Keratinocyte (primary cell): ENCODE results near the gene IL22RA1. TPM values are rescaled to one million over a fixed set of nuclear protein-coding genes. Genes with fewer than 3 reads are reported as not detected.
A peak's percentile ranks its signal among the peaks of the same experiment; 100 is the strongest.

Source experiments
- DNase-seq: peaks from one replicate; pipeline ENCODE4 v3.0.0-alpha.2; 2011; ENCODE audit warnings: low read depth, missing footprints, low spot score
- FAIRE-seq: peaks from 2 replicates; lab custom pipeline; 2011; peaks lifted over from hg19 to GRCh38; lab: Jason Lieb, UNC
- H2AFZ ChIP-seq: 2 replicates; pipeline ENCODE4 v1.6.0; 2012; ENCODE audit warnings: low read length, control low read depth, inconsistent platforms; ENCODE audit not compliant: control insufficient read depth
- H3K27ac ChIP-seq: 2 replicates; pipeline ENCODE4 v1.5.1; 2011; ENCODE audit warnings: low read length; ENCODE audit not compliant: control insufficient read depth, insufficient read depth
- H3K27me3 ChIP-seq: 3 replicates; pipeline ENCODE4 v1.6.0; 2011; ENCODE audit warnings: low read length; ENCODE audit not compliant: control insufficient read depth, insufficient read depth; ENCODE audit errors: extremely low read depth
- H3K36me3 ChIP-seq, 2 experiments: 2 replicates in 1 of 2; 3 replicates in 1 of 2; pipeline ENCODE4 v1.5.1; 2011; ENCODE audit warnings: low read length in 2 of 2, mild to moderate bottlenecking in 1 of 2; ENCODE audit not compliant: control insufficient read depth in 2 of 2, insufficient read depth in 2 of 2; ENCODE audit errors: extremely low read depth in 1 of 2
- H3K4me1 ChIP-seq: 3 replicates; pipeline ENCODE4 v1.5.1; 2011; ENCODE audit warnings: low read length; ENCODE audit not compliant: control insufficient read depth, insufficient read depth; ENCODE audit errors: extremely low read depth
- H3K4me2 ChIP-seq: 3 replicates; pipeline ENCODE4 v1.6.0; 2011; ENCODE audit warnings: low read depth, low read length; ENCODE audit not compliant: control insufficient read depth, insufficient read depth; ENCODE audit errors: extremely low read depth
- H3K4me3 ChIP-seq, 3 experiments: fragments of 200-600 bp in 1 of 3; sonication (generic) in 1 of 3; 2 replicates in 2 of 3; 3 replicates in 1 of 3; pipeline ENCODE4 v1.5.1; 2011 to 2016; ENCODE audit warnings: low read length in 3 of 3, mild to moderate bottlenecking in 3 of 3, control low read depth in 2 of 3, inconsistent platforms in 1 of 3, low read depth in 1 of 3, mixed read lengths in 1 of 3, mixed run types in 1 of 3, moderate library complexity in 1 of 3; ENCODE audit not compliant: control insufficient read depth in 2 of 3, insufficient read depth in 2 of 3; ENCODE audit errors: extremely low read depth in 1 of 3
- H3K79me2 ChIP-seq: 2 replicates; pipeline ENCODE4 v1.6.0; 2012; ENCODE audit warnings: low read length; ENCODE audit not compliant: control insufficient read depth, insufficient read depth
- H3K9ac ChIP-seq: 3 replicates; pipeline ENCODE4 v1.6.0; 2011; ENCODE audit warnings: low read length; ENCODE audit not compliant: control insufficient read depth, insufficient read depth; ENCODE audit errors: extremely low read depth
- H3K9me1 ChIP-seq: 3 replicates; pipeline ENCODE4 v1.6.0; 2011; ENCODE audit warnings: low read length; ENCODE audit not compliant: control insufficient read depth, insufficient read depth; ENCODE audit errors: extremely low read depth
- H3K9me3 ChIP-seq: 2 replicates; pipeline ENCODE4 v1.5.1; 2012; ENCODE audit warnings: low read depth, low read length; ENCODE audit not compliant: control insufficient read depth
- H4K20me1 ChIP-seq: 3 replicates; pipeline ENCODE4 v1.6.0; 2011; ENCODE audit warnings: low read length; ENCODE audit not compliant: control insufficient read depth, insufficient read depth; ENCODE audit errors: extremely low read depth
- EZH2 ChIP-seq: IDR thresholded peaks from one replicate; pipeline ENCODE4 v1.6.1; 2012; ENCODE audit warnings: inconsistent platforms, mild to moderate bottlenecking, low read length, moderate library complexity
- dilution Hi-C: fragments of 300-500 bp; cut with MboI; formaldehyde crosslinking; loops from one replicate; pipeline ENCODE4 v1.7.0; 2020; ENCODE audit warnings: low sequenced_read_pairs; ENCODE audit not compliant: extremely low pct_ligation_motif_present
- polyA minus RNA-seq, 3 experiments: library from RNA; depleted of rRNA, polyadenylated mRNA; stranded (reverse); fragments of >200 nt; gene quantifications; 1 replicate in 1 of 3; 2 replicates in 1 of 3; 3 replicates in 1 of 3; pipeline ENCODE4 v1.2.3, GENCODE V29; 2011
- polyA plus RNA-seq, 5 experiments: library from polyadenylated mRNA; depleted of rRNA in 3 of 5; stranded (reverse) in 3 of 5; stranded (forward) in 1 of 5; unstranded in 1 of 5; fragments of >200 nt; gene quantifications; 1 replicate in 1 of 5; 2 replicates in 3 of 5; 3 replicates in 1 of 5; pipeline versions ENCODE4 v1.2.1 to v1.2.3, GENCODE V29; 2011 to 2012; ENCODE audit warnings: missing spikeins in 2 of 5, low read depth in 1 of 5, low replicate concordance in 1 of 5
- TF ChIP-seq, protein P1 (sequence below), 3 experiments: IDR thresholded peaks in 1 of 3; conservative IDR thresholded peaks in 1 of 3; optimal IDR thresholded peaks in 1 of 3; 2 replicates in 2 of 3; 3 replicates in 1 of 3; pipeline versions ENCODE3 to v1.5.1; 2011; ENCODE audit warnings: low read length in 3 of 3, mild to moderate bottlenecking in 3 of 3, moderate library complexity in 2 of 3, control low read depth in 1 of 3, inconsistent platforms in 1 of 3; ENCODE audit not compliant: insufficient read depth in 2 of 3; ENCODE audit errors: extremely low read depth in 1 of 3

IL22RA1 gene, protein sequence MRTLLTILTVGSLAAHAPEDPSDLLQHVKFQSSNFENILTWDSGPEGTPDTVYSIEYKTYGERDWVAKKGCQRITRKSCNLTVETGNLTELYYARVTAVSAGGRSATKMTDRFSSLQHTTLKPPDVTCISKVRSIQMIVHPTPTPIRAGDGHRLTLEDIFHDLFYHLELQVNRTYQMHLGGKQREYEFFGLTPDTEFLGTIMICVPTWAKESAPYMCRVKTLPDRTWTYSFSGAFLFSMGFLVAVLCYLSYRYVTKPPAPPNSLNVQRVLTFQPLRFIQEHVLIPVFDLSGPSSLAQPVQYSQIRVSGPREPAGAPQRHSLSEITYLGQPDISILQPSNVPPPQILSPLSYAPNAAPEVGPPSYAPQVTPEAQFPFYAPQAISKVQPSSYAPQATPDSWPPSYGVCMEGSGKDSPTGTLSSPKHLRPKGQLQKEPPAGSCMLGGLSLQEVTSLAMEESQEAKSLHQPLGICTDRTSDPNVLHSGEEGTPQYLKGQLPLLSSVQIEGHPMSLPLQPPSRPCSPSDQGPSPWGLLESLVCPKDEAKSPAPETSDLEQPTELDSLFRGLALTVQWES
- polyA plus RNA-seq = 1.7 to 2.1 TPM (median 1.9 TPM) in 3 replicates
- 5.1 TPM for polyA plus RNA-seq (2011; ENCODE audit: low read depth)
- polyA plus RNA-seq (2011; cell fraction: cytosol; rRNA removed) = 1.1 and 1.4 TPM in 2 replicates
- 2.6 and 3.3 TPM in 2 replicates for polyA plus RNA-seq (2011; cell fraction: nucleus; rRNA removed)
- 2.1 and 10.3 TPM in 2 replicates for polyA plus RNA-seq (2012; ENCODE audit: low replicate concordance)
- polyA minus RNA-seq = 1.4 to 3.5 TPM (median 2.7 TPM) in 3 replicates
- polyA minus RNA-seq (2011; cell fraction: cytosol; rRNA and poly(A)+ RNA removed) = 0.77 TPM
- polyA minus RNA-seq (2011; cell fraction: nucleus; rRNA and poly(A)+ RNA removed) = 1.0 and 1.5 TPM in 2 replicates

DNA sequence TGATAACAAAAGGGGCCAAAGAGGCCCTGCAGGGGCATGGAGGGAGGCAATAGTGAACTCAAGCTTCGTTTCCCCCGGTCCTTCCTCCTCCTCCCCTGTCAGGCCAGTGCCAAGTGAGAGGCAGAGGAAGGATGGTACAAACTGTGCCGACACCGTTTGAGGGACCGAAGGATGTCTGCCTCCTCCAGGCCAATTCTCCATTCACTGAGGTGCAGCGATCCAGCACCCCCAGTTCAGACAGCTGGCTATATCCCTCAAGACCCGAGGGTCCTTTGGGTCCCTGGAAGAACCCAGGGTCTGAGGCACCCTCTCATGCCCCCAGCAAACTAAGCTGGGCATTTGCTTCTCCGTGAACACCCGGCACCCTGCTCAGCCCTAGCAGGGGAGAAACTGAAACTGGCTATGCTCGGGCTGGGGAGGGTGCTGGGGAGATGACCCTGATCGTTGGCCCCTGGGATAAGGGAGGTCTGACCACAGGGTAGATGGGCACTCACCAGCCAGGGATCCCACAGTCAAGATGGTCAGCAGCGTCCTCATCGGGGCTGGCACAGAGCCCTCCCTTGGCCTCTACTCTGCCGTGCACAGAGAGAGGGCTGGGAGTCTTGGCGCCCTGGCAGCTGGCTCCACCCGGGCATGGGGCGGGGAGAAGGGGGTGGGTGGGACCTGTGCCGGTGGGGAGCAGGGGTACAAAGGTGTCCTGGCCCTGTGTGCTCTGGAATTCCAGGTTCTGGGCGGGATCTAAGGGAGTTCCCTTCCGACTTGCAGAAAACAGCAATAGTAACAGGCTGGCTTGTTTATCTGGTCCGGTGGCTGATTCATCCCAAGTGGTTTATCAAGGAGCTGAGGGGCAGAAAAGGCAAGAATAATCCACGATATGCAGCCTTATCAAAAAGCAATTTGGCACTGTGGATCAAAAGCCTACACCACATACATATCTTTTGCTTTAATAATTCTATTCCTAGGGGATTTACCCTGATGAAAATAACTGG lies at the start of gene IL22RA1:
TSS of gene IL22RA1 (minus strand) at position 595 of the 989 bp plus-strand sequence. CDS start at position 537, 58 bp downstream.
- Histone ChIP-seq H3K27me3 (no peaks in the 10 kb centered on the region), H3K9ac (peak within 1 kb of the TSS; percentile 68), H3K4me2 (peak within 1 kb of the TSS; percentile 94), H3K9me3 (no peaks in the 10 kb centered on the region), H2AFZ (peak within 1 kb of the TSS; percentile 92), H3K4me1 (peaks cover 18% of the 10 kb centered on the region), H3K36me3 (no peaks in the 10 kb centered on the region), H4K20me1 (no peaks in the 10 kb centered on the region), H3K27ac (peak within 1 kb of the TSS; percentile 38), H3K9me1 (no peaks in the 10 kb centered on the region), H3K4me3 (peak within 1 kb of the TSS; percentile 47 to 68 (median 57)), H3K79me2 (no peaks in the 10 kb centered on the region)
- FAIRE-seq = peak; percentile 87
- no peak for TF ChIP-seq EZH2
- TF ChIP-seq, protein P1, sequence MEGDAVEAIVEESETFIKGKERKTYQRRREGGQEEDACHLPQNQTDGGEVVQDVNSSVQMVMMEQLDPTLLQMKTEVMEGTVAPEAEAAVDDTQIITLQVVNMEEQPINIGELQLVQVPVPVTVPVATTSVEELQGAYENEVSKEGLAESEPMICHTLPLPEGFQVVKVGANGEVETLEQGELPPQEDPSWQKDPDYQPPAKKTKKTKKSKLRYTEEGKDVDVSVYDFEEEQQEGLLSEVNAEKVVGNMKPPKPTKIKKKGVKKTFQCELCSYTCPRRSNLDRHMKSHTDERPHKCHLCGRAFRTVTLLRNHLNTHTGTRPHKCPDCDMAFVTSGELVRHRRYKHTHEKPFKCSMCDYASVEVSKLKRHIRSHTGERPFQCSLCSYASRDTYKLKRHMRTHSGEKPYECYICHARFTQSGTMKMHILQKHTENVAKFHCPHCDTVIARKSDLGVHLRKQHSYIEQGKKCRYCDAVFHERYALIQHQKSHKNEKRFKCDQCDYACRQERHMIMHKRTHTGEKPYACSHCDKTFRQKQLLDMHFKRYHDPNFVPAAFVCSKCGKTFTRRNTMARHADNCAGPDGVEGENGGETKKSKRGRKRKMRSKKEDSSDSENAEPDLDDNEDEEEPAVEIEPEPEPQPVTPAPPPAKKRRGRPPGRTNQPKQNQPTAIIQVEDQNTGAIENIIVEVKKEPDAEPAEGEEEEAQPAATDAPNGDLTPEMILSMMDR (optimal IDR thresholded peaks at IDR 0.05 in 1 of 3, IDR thresholded peaks at IDR 0.05 in 1 of 3, conservative IDR thresholded peaks at IDR 0.05 in 1 of 3; ENCODE audit: extremely low read depth in 1 of 3, insufficient read depth in 2 of 3, low read length in 3 of 3) = peak in 2 of 3 experiments; percentile 13 to 30
- no peak for DNase-seq
- dilution Hi-C loops = no loop called here

DNA sequence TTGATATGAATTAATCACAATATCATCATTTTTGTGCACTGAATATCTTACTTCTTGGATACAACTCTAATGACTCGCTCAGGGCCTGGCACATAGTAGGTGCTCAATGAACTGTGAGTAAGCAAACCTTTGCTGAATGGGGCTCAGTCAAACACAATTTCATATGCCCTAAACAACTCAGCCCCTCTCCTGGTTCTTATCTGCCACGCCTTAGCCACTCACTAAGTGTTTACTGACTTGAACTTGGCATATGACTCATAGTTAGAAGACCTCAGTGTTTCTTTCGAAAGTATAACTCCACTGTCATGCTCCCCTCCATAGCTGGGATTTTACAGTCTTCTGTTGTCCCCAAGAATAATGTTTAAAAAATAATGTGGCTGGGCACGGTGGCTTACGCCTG lies 48.9 kb upstream of the IL22RA1 start:
- no peaks in the 10 kb centered on the region for H3K79me2 ChIP-seq
- dilution Hi-C loops = loop anchor here (10.0 kb wide), 1 partner anchor 203 kb away; no protein-coding TSS in a partner anchor
- H3K27me3 ChIP-seq = no peaks in the 10 kb centered on the region
- no peaks in the 10 kb centered on the region for H4K20me1 ChIP-seq
- H3K4me2 ChIP-seq = no peak overlapping the region
- H3K36me3 ChIP-seq = no peaks in the 10 kb centered on the region
- DNase-seq = no peak
- H2AFZ ChIP-seq = no peak overlapping the region
- TF ChIP-seq, protein P1 (optimal IDR thresholded peaks at IDR 0.05 in 1 of 3, IDR thresholded peaks at IDR 0.05 in 1 of 3, conservative IDR thresholded peaks at IDR 0.05 in 1 of 3; ENCODE audit: extremely low read depth in 1 of 3, insufficient read depth in 2 of 3, low read length in 3 of 3) = no peak
- no peak for TF ChIP-seq EZH2
- FAIRE-seq = peak; percentile 83
- H3K9ac ChIP-seq = no peak overlapping the region
- no peaks in the 10 kb centered on the region for H3K9me1 ChIP-seq
- peaks cover 41% of the 10 kb centered on the region for H3K4me1 ChIP-seq
- no peaks in the 10 kb centered on the region for H3K9me3 ChIP-seq
- H3K4me3 ChIP-seq = no peak overlapping the region
- H3K27ac ChIP-seq = peak overlapping the region; percentile 45
